Karpas-422 (cell line): ENCODE data around the gene CNOT6L. TPM values are rescaled to one million over a fixed set of nuclear protein-coding genes. Genes with fewer than 3 reads are reported as not detected.

Experiments used
- DNase-seq: peaks from one replicate; pipeline ENCODE4 v3.0.0-alpha.2; 2015
- H2AFZ ChIP-seq: fragments of 200-600 bp; sonication (generic); 2 replicates; pipeline ENCODE4 v1.6.1; 2014; ENCODE audit warnings: antibody characterized with exemption, low read length, mixed read lengths
- H3K27ac ChIP-seq: fragments of 200-600 bp; sonication (generic); 2 replicates; pipeline ENCODE4 v1.5.1; 2014; ENCODE audit warnings: mild to moderate bottlenecking, low read length, moderate library complexity
- H3K27me3 ChIP-seq: fragments of 200-600 bp; sonication (generic); 2 replicates; pipeline ENCODE4 v1.6.1; 2014; ENCODE audit warnings: low read length, mixed read lengths
- H3K36me3 ChIP-seq: fragments of 200-600 bp; sonication (generic); 2 replicates; pipeline ENCODE4 v1.6.1; 2014; ENCODE audit warnings: low read length, mixed read lengths; ENCODE audit not compliant: insufficient read depth
- H3K4me1 ChIP-seq: fragments of 200-600 bp; sonication (generic); 2 replicates; pipeline ENCODE4 v1.6.1; 2014; ENCODE audit warnings: mild to moderate bottlenecking, low read length, mixed read lengths
- H3K4me2 ChIP-seq: fragments of 200-600 bp; sonication (generic); 2 replicates; pipeline ENCODE4 v1.6.1; 2014; ENCODE audit warnings: low read length, low read depth, mild to moderate bottlenecking; ENCODE audit not compliant: poor library complexity, severe bottlenecking
- H3K4me3 ChIP-seq: fragments of 200-600 bp; sonication (generic); 2 replicates; pipeline ENCODE4 v1.5.1; 2014; ENCODE audit warnings: mild to moderate bottlenecking, antibody characterized with exemption, low read length, mixed read lengths
- H3K79me2 ChIP-seq: fragments of 200-600 bp; sonication (generic); 2 replicates; pipeline ENCODE4 v1.6.1; 2014; ENCODE audit warnings: mild to moderate bottlenecking, low read length, mixed read lengths
- H3K9ac ChIP-seq: fragments of 200-600 bp; sonication (generic); 2 replicates; pipeline ENCODE4 v1.6.0; 2014; ENCODE audit warnings: low read length
- H3K9me2 ChIP-seq: fragments of 200-600 bp; sonication (generic), shearing (Covaris generic); replicated peaks from 2 replicates; pipeline ENCODE4 v1.6.0; 2014; ENCODE audit warnings: mild to moderate bottlenecking, low read length, moderate library complexity; ENCODE audit not compliant: insufficient read depth
- H3K9me3 ChIP-seq: fragments of 300-700, 200-600 bp; sonication (generic); 2 replicates; pipeline ENCODE4 v1.6.1; 2014; ENCODE audit warnings: low read length, mixed read lengths
- H4K20me1 ChIP-seq: fragments of 200-600 bp; sonication (generic); 2 replicates; pipeline ENCODE4 v1.6.1; 2014; ENCODE audit warnings: mild to moderate bottlenecking, antibody characterized with exemption, low read length, low read depth; ENCODE audit not compliant: insufficient read depth
- total RNA-seq: library from RNA; depleted of rRNA; stranded (reverse); fragments of >200 nt; shearing (Covaris generic); gene quantifications from 2 replicates; pipeline ENCODE4 v1.2.3, GENCODE V29; 2014; ENCODE audit warnings: low replicate concordance

CNOT6L gene
- total RNA-seq, 1 experiment from 2014 or later: 16.7 TPM

- Histone ChIP-seq H3K4me3 (no peak overlapping the region), H3K27me3 (no peaks in the 10 kb centered on the region), H3K4me1 (no peaks in the 10 kb centered on the region), H3K79me2 (no peaks in the 10 kb centered on the region), H3K27ac (no peak overlapping the region), H3K4me2 (no peak overlapping the region), H3K36me3 (no peaks in the 10 kb centered on the region), H4K20me1 (no peaks in the 10 kb centered on the region), H3K9ac (no peak overlapping the region), H2AFZ (no peak overlapping the region), H3K9me2 (no peaks in the 10 kb centered on the region), H3K9me3 (no peaks in the 10 kb centered on the region)
- no peak for DNase-seq
These were observed 35.4 kb upstream of the CNOT6L start for GRCh38 chr4:77854431-77855111.

GRCh38 chr4:77852892-77853495, 33.8 kb upstream of the CNOT6L start:
- Histone ChIP-seq H4K20me1 (no peaks in the 10 kb centered on the region), H3K4me2 (no peak overlapping the region), H3K4me3 (no peak overlapping the region), H3K9me2 (no peaks in the 10 kb centered on the region), H3K9ac (no peak overlapping the region), H3K27ac (no peak overlapping the region), H3K4me1 (no peaks in the 10 kb centered on the region; the same call in 1 of the 2 replicates), H2AFZ (no peak overlapping the region), H3K79me2 (no peaks in the 10 kb centered on the region), H3K9me3 (no peaks in the 10 kb centered on the region), H3K27me3 (no peaks in the 10 kb centered on the region), H3K36me3 (no peaks in the 10 kb centered on the region)
- DNase-seq: no peak

GRCh38 chr4:77849278-77849965, 30.3 kb upstream of the CNOT6L start:
- Histone ChIP-seq H3K4me3 (no peak overlapping the region), H3K4me1 (no peaks in the 10 kb centered on the region; the same call in 1 of the 2 replicates), H3K9me2 (no peaks in the 10 kb centered on the region), H3K27me3 (no peaks in the 10 kb centered on the region), H3K9me3 (no peaks in the 10 kb centered on the region), H3K9ac (no peak overlapping the region), H2AFZ (no peak overlapping the region), H3K4me2 (no peak overlapping the region), H3K36me3 (no peaks in the 10 kb centered on the region), H4K20me1 (no peaks in the 10 kb centered on the region), H3K79me2 (no peaks in the 10 kb centered on the region), H3K27ac (no peak overlapping the region)
- no peak for DNase-seq

- H3K36me3 ChIP-seq: no peaks in the 10 kb centered on the region
- H3K79me2 ChIP-seq: no peaks in the 10 kb centered on the region
- DNase-seq: no peak
These were observed 29.3 kb upstream of the CNOT6L start for GRCh38 chr4:77848508-77848907.

GRCh38 chr4:77845929-77846328, 26.8 kb upstream of the CNOT6L start:
- Histone ChIP-seq H3K27me3 (no peaks in the 10 kb centered on the region), H3K4me1 (no peaks in the 10 kb centered on the region; the same call in 1 of the 2 replicates), H3K9ac (no peak overlapping the region), H3K4me2 (no peak overlapping the region), H3K9me3 (no peaks in the 10 kb centered on the region), H3K79me2 (no peaks in the 10 kb centered on the region), H3K9me2 (no peaks in the 10 kb centered on the region), H4K20me1 (no peaks in the 10 kb centered on the region), H3K36me3 (no peaks in the 10 kb centered on the region), H2AFZ (no peak overlapping the region), H3K27ac (no peak overlapping the region), H3K4me3 (no peak overlapping the region)
- DNase-seq: no peak

More at GRCh38 chr4:77848508-77848907, 29.3 kb upstream of the CNOT6L start:
- Histone ChIP-seq H3K4me2 (no peak overlapping the region), H3K9ac (no peak overlapping the region), H4K20me1 (no peaks in the 10 kb centered on the region), H3K27me3 (no peaks in the 10 kb centered on the region), H3K4me1 (no peaks in the 10 kb centered on the region; the same call in 1 of the 2 replicates), H3K9me2 (no peaks in the 10 kb centered on the region), H2AFZ (no peak overlapping the region), H3K9me3 (no peaks in the 10 kb centered on the region), H3K27ac (no peak overlapping the region), H3K4me3 (no peak overlapping the region)

- H2AFZ ChIP-seq: no peak overlapping the region
- no peaks in the 10 kb centered on the region for H3K79me2 ChIP-seq
- no peaks in the 10 kb centered on the region for H4K20me1 ChIP-seq
- H3K27ac ChIP-seq: no peak overlapping the region
- no peak for DNase-seq
- no peaks in the 10 kb centered on the region for H3K36me3 ChIP-seq
- no peaks in the 10 kb centered on the region; the same call in 1 of the 2 replicates for H3K4me1 ChIP-seq
- no peak overlapping the region for H3K9ac ChIP-seq
- H3K9me2 ChIP-seq: no peaks in the 10 kb centered on the region
- no peak overlapping the region for H3K4me3 ChIP-seq
- no peak overlapping the region for H3K4me2 ChIP-seq
- no peaks in the 10 kb centered on the region for H3K9me3 ChIP-seq
- no peaks in the 10 kb centered on the region for H3K27me3 ChIP-seq
These were observed 26.2 kb upstream of the CNOT6L start for GRCh38 chr4:77845400-77845799.

- no peaks in the 10 kb centered on the region for H3K36me3 ChIP-seq
- no peak overlapping the region for H3K4me2 ChIP-seq
- no peaks in the 10 kb centered on the region for H3K9me3 ChIP-seq
- no peaks in the 10 kb centered on the region for H3K79me2 ChIP-seq
- H3K27ac ChIP-seq: no peak overlapping the region
- no peak overlapping the region for H3K4me3 ChIP-seq
- H2AFZ ChIP-seq: no peak overlapping the region
- no peaks in the 10 kb centered on the region for H3K9me2 ChIP-seq
- no peak for DNase-seq
- H3K4me1 ChIP-seq: no peaks in the 10 kb centered on the region; the same call in 1 of the 2 replicates
- H3K9ac ChIP-seq: no peak overlapping the region
- H4K20me1 ChIP-seq: no peaks in the 10 kb centered on the region
- no peaks in the 10 kb centered on the region for H3K27me3 ChIP-seq
These were observed 25.2 kb upstream of the CNOT6L start for GRCh38 chr4:77844363-77844762.

GRCh38 chr4:77843628-77844027, 24.5 kb upstream of the CNOT6L start:
- H4K20me1 ChIP-seq: no peaks in the 10 kb centered on the region
- H3K27me3 ChIP-seq: no peaks in the 10 kb centered on the region
- no peak overlapping the region for H3K4me2 ChIP-seq
- no peak overlapping the region for H3K27ac ChIP-seq
- H2AFZ ChIP-seq: no peak overlapping the region
- no peaks in the 10 kb centered on the region for H3K9me3 ChIP-seq
- no peaks in the 10 kb centered on the region for H3K79me2 ChIP-seq
- no peaks in the 10 kb centered on the region for H3K36me3 ChIP-seq
- no peak for DNase-seq
- no peak overlapping the region for H3K9ac ChIP-seq
- no peaks in the 10 kb centered on the region for H3K9me2 ChIP-seq
- H3K4me1 ChIP-seq: no peaks in the 10 kb centered on the region; the same call in 1 of the 2 replicates
- H3K4me3 ChIP-seq: no peak overlapping the region
